GM12801 (cell line): Measurements from ENCODE around the gene S100Z.

Experiments
- TF ChIP-seq, protein P1 (sequence below): IDR thresholded peaks from one replicate; pipeline ENCODE4 v1.5.1; 2011; ENCODE audit warnings: control low read depth; ENCODE audit not compliant: insufficient read length; ENCODE audit errors: extremely low read depth

The S100Z gene

DNA sequence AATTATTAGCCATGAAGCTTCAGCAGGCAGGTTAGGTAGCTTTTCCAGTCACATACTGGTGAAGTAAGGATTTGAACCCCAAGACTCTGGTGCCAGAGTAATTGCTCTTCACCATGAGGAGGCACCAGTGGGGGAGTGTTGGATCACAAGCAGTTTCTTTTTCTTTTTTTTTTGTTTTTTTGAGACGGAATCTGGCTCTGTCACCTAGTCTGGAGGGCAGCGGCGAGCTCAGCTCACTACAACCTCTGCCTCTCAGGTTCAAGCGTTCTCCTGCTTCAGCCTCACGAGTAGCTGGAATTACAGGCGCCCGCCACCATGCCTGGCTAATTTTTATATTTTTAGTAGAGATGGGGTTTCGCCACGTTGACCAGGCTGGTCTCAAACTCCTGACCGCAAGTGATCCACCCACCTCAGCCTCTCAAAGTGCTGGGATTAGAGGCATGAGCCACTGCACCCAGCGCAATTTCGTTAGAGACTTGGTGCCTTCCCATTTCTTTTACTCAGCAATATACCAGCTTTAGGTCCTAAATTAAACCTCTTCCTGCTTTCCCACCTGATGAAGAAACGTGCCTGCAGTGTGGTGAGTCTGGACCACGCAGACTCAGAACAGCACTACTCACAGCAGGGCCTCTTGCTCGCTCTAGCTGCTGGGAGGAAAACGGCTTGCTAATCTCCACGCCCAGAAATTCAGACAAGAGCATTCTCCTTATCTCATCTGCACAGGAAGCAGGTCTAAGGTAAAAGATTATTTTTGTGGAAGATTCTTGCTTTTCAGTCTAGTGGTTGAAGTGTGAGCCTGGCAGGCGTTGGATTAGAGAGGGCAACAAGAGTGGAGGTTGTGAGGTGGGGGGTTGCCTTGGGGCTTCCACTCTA is at the start of gene S100Z:
TSS of gene S100Z (plus strand) at position 596 of the 873 bp plus-strand sequence. CDS start 25,346 bp downstream, outside the sequence.
- TF ChIP-seq, protein P1, sequence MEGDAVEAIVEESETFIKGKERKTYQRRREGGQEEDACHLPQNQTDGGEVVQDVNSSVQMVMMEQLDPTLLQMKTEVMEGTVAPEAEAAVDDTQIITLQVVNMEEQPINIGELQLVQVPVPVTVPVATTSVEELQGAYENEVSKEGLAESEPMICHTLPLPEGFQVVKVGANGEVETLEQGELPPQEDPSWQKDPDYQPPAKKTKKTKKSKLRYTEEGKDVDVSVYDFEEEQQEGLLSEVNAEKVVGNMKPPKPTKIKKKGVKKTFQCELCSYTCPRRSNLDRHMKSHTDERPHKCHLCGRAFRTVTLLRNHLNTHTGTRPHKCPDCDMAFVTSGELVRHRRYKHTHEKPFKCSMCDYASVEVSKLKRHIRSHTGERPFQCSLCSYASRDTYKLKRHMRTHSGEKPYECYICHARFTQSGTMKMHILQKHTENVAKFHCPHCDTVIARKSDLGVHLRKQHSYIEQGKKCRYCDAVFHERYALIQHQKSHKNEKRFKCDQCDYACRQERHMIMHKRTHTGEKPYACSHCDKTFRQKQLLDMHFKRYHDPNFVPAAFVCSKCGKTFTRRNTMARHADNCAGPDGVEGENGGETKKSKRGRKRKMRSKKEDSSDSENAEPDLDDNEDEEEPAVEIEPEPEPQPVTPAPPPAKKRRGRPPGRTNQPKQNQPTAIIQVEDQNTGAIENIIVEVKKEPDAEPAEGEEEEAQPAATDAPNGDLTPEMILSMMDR = no peak

DNA sequence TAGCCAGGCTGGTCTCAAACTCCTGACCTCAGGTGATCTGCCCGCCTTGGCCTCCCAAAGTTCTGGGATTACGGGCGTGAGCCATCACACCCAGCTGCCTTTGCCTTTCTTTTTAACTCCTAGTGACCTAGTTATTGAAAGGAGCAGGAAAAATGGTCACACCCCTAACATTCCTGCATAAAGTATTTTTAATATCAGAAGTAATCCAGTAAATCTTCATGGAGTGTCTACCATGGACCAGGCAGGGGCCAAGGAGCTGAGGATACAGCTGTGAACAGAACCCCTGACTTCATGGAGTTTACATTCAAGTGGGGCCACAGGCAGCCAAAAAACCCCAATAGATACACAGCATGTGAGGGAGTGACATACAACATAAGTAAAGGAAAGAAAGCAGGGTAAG is 49.2 kb upstream of the S100Z start:
- TF ChIP-seq, protein P1 = no peak

DNA sequence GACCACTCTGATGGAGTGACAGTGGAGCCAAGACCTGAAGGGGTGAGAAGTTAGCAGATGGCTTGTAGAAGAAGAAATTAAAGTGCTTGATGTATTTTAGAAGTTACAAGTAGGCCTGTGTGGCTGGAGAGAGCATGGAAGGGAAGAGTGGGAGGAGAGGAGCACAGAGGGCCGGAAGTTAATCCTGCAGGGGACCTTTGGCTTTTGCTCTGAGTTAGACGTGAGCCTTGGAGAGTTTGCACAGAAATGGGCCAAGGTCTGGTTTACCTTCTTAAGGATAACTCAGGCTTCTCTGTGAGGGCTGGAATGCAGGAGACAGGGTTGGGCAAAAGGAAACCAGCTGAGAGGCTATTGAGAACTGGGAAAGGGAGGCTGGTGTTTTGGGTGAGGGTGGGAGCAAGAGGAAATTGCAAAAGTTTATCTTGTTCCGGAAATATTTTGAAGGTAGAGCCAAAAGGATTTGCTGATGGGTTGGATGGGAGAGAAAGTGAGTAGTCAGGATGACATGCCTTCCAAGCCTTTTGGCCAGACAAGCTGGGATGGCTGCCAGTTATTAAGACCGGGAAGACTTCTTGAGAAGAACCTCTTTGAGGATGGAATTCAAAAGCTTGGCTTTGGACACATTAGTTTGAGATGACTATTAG is 48.5 kb upstream of the S100Z start:
- TF ChIP-seq, protein P1 = no peak

DNA sequence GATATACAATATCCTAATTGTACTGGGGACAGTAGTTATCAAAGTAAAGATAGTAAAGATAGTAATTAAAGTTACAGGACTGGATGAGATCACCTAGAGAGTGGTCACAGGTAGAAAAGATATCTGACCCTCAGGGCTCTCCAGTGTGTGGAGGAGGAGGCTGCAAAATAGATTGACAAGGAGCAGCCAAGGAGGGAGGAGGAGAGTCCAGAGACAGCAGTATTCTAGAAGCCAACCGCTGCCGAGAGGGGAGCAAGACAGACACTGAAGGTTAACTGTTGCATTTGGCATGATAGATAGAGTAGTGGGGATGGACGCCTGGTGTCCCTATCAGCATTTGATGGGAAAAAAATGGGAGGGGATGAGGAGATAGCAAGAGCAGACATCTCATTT is 48.0 kb upstream of the S100Z start:
- TF ChIP-seq, protein P1 = no peak

DNA sequence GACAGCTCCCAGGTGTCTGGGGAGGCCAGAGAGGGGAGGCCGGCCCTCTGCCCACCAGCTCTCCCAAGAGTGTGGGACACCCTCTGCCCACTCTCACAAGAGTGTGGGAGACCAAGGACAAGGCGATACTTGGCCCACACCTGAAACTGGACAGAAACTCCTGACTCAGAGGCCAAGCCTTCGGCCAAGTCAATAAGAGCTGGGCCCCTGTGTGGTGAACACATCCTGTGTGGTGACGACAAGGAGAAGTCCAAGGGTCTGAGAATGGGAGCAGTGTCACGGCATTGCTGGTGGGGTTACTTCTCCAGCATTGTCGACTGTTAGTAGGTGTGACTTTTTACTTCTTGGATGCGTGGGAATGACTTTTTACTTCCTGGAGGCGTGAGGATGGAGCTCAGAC is 45.5 kb upstream of the S100Z start:
- TF ChIP-seq, protein P1 = no peak

DNA sequence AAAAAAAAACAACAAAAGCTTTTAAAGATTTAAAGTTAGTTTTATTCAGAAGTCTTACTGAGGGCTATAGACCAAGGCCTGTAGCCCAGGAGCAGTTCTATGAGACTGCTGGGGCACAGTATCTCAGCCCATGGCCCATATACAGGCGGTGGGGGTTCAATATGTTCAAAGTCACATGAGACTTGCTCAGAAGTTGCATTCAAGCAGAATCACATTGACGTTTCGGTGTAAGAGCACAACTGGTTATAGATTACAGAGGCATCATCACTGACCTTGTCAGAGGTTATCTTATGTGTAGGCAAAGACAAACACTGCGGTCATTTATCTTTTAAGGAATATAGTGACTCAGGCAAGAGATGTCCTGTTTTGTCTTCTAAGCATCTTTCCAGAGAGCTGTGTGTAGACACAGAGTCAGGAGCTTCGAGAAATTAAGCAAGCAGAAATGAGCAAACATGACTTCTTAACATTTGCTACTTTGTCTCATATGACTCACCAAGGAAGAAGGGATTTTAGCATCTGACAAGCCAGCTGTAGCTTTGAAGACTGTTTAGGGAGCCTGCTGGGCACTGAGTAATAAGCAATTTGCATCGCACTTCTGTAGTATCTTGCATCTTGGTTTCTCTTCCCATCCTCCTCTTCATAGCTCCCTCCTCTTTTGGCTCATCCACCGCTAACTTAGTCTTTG is 43.9 kb upstream of the S100Z start:
- TF ChIP-seq, protein P1 = no peak

DNA sequence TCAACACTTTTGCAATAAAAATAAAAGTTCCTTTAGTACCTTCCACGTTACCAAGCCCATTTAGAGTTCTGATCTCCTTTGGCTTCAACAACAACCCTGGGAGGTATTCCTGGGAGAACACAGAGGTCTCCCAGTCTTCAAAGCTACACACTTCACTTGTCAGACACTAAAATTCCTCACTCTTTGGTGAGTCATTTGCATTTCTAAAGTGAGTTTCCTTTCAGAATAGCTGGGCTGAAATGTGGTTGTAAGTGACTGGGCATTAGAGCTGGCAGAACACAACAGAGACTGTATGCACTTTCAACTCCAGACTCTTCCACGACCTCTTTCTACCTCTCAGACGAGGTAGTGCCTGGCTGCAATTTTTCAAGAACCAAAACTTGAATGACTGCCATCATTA is 42.5 kb upstream of the S100Z start:
- TF ChIP-seq, protein P1 = no peak
